HG03378 (cell line): ENCODE results near the gene PMM1.
"Not testable (repeated sequence)": the region's sequence is repeated elsewhere in the genome, so short reads cannot be mapped to it uniquely, and the experiment has no call there.

Source experiments
- ATAC-seq: cut with Tn5 transposase; IDR thresholded peaks from one replicate; pipeline ENCODE4 v1.9.1; 2021; ENCODE audit warnings: mild to moderate bottlenecking, moderate library complexity; ENCODE audit not compliant: unreplicated experiment

Gene PMM1

GRCh38 chr22:41597635-41597953 is 8.0 kb upstream of the PMM1 start:
- no peak for ATAC-seq

GRCh38 chr22:41596776-41597634 is 7.4 kb upstream of the PMM1 start:
- no peak for ATAC-seq

GRCh38 chr22:41595703-41596102 is 6.1 kb upstream of the PMM1 start:
- ATAC-seq: no peak

GRCh38 chr22:41593336-41593960 is 3.8 kb upstream of the PMM1 start:
- ATAC-seq: not testable (repeated sequence)

GRCh38 chr22:41587347-41587723 is 2.3 kb downstream of the PMM1 start:
- ATAC-seq: no peak

GRCh38 chr22:41585898-41586297 is 3.7 kb downstream of the PMM1 start:
- no peak for ATAC-seq

- ATAC-seq: no peak
Measured at GRCh38 chr22:41584881-41585280, 4.8 kb downstream of the PMM1 start.

- ATAC-seq: no peak
Measured at GRCh38 chr22:41582694-41583093, 6.9 kb downstream of the PMM1 start.

GRCh38 chr22:41579997-41580355 is 9.7 kb downstream of the PMM1 start:
- no peak for ATAC-seq

GRCh38 chr22:41579297-41579996 is 10.2 kb downstream of the PMM1 start:
- ATAC-seq: no peak

- no peak for ATAC-seq
Measured at GRCh38 chr22:41578818-41579217, 10.8 kb downstream of the PMM1 start.

- no peak for ATAC-seq
Measured at GRCh38 chr22:41578114-41578513, 11.5 kb downstream of the PMM1 start.

- no peak for ATAC-seq
Measured at GRCh38 chr22:41576877-41577276, 12.8 kb downstream of the PMM1 start.

GRCh38 chr22:41575533-41575932 is 14.1 kb downstream of the PMM1 start:
- ATAC-seq: no peak

- no peak for ATAC-seq
Measured at GRCh38 chr22:41574847-41575381, 14.7 kb downstream of the PMM1 start.

- no peak for ATAC-seq
Measured at GRCh38 chr22:41573677-41574076, 16.0 kb downstream of the PMM1 start.

GRCh38 chr22:41572305-41572704 is 17.3 kb downstream of the PMM1 start:
- not testable (repeated sequence) for ATAC-seq

GRCh38 chr22:41571786-41572185 is 17.9 kb downstream of the PMM1 start:
- ATAC-seq: no peak

- ATAC-seq: no peak
Measured at GRCh38 chr22:41570221-41570620, 19.4 kb downstream of the PMM1 start.

- ATAC-seq: no peak
Measured at GRCh38 chr22:41568811-41569210, 20.8 kb downstream of the PMM1 start.

- ATAC-seq: no peak
Measured at GRCh38 chr22:41567512-41567768, 22.2 kb downstream of the PMM1 start.

- no peak for ATAC-seq
Measured at GRCh38 chr22:41565403-41566054, 24.1 kb downstream of the PMM1 start.
